Loucy (cell line): ENCODE measurements around the gene R3HDM1.

Experiments
- H2AFZ ChIP-seq: fragments of 200-600 bp; sonication (generic); 2 replicates; pipeline ENCODE4 v1.6.0; 2016; ENCODE audit warnings: antibody characterized with exemption, mild to moderate bottlenecking, low read length, moderate library complexity
- H3F3A ChIP-seq: fragments of 200-600 bp; 2 replicates; pipeline ENCODE4 v1.6.0; 2016; ENCODE audit warnings: antibody characterized with exemption, low read depth, mild to moderate bottlenecking
- H3K27me3 ChIP-seq: fragments of 200-600 bp; sonication (generic); 2 replicates; pipeline ENCODE4 v1.6.1; 2014; ENCODE audit warnings: low read length, mild to moderate bottlenecking; ENCODE audit not compliant: insufficient read depth, poor library complexity, severe bottlenecking
- H3K36me3 ChIP-seq: fragments of 200-600 bp; sonication (generic); 2 replicates; pipeline ENCODE4 v1.6.1; 2016; ENCODE audit warnings: low read length; ENCODE audit not compliant: insufficient read depth
- H3K4me1 ChIP-seq: fragments of 200-600 bp; sonication (generic); 2 replicates; pipeline ENCODE4 v1.5.1; 2014; ENCODE audit warnings: low read length, mild to moderate bottlenecking; ENCODE audit not compliant: insufficient read depth, poor library complexity, severe bottlenecking
- H3K4me2 ChIP-seq: fragments of 200-600 bp; sonication (generic); 2 replicates; pipeline ENCODE4 v1.6.0; 2014; ENCODE audit warnings: antibody characterized with exemption, low read length, low read depth, mild to moderate bottlenecking; ENCODE audit not compliant: poor library complexity, severe bottlenecking
- H3K4me3 ChIP-seq: fragments of 200-600 bp; sonication (generic); 2 replicates; pipeline ENCODE4 v1.5.1; 2014; ENCODE audit warnings: low read length, mild to moderate bottlenecking, mixed read lengths; ENCODE audit not compliant: poor library complexity, severe bottlenecking
- H3K79me2 ChIP-seq: fragments of 200-600 bp; sonication (generic); 2 replicates; pipeline ENCODE4 v1.6.1; 2014; ENCODE audit warnings: low read length; ENCODE audit not compliant: insufficient read depth
- H3K9ac ChIP-seq: fragments of 200-600 bp; sonication (generic); 2 replicates; pipeline ENCODE4 v1.6.0; 2014; ENCODE audit warnings: mild to moderate bottlenecking, low read depth, low read length, moderate library complexity; ENCODE audit not compliant: poor library complexity, severe bottlenecking
- H3K9me2 ChIP-seq: fragments of 200-600 bp; sonication (generic); replicated peaks from 2 replicates; pipeline ENCODE4 v1.6.1; 2016; ENCODE audit warnings: low read depth, low read length, mixed read lengths
- H3K9me3 ChIP-seq: fragments of 200-600 bp; sonication (generic); 2 replicates; pipeline ENCODE4 v1.6.1; 2014; ENCODE audit warnings: mild to moderate bottlenecking, antibody characterized with exemption, low read length, low read depth; ENCODE audit not compliant: insufficient read depth
- H4K20me1 ChIP-seq: fragments of 200-600 bp; sonication (generic); 2 replicates; pipeline ENCODE4 v1.6.0; 2014; ENCODE audit warnings: antibody characterized with exemption, low read length, mild to moderate bottlenecking; ENCODE audit not compliant: insufficient read depth, poor library complexity, severe bottlenecking
- CTCF ChIP-seq: fragments of 200-600 bp; sonication (generic); conservative IDR thresholded peaks from 2 replicates; pipeline ENCODE4 v1.5.1; 2014; ENCODE audit warnings: mild to moderate bottlenecking, antibody characterized with exemption, low read length
- EZH2phosphoT487 ChIP-seq: fragments of 200-600 bp; IDR thresholded peaks from 2 replicates; pipeline ENCODE4 v1.6.1; 2018; ENCODE audit warnings: antibody characterized with exemption, mild to moderate bottlenecking, moderate library complexity, borderline replicate concordance

Gene R3HDM1

DNA sequence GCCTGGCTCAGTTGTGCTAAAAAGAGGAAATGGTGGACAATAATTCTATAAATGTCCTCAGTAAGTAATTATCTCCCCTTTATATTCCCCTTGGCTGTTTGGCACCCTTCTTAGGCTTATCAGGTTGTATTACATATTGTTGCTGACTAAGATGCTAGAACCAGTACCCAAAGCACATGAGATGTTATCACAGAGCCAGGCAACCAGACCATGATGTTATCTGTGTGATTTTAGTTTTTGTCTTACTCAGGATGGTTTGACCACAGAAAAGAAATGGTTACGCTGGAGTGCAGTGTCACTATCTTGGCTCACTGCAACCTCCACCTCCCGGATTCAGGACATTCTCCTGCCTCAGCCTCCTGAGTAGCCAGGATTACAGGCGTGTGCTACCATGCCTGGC is 15.2 kb downstream of the R3HDM1 start:
- H3K36me3 ChIP-seq = no peaks in the 10 kb centered on the region
- no peaks in the 10 kb centered on the region for H3F3A ChIP-seq
- TF ChIP-seq EZH2phosphoT487 (no peak), CTCF (no peak)
- H3K4me3 ChIP-seq = no peak overlapping the region
- H4K20me1 ChIP-seq = peaks cover 13% of the 10 kb centered on the region
- no peaks in the 10 kb centered on the region for H3K9me3 ChIP-seq
- H3K27me3 ChIP-seq = no peaks in the 10 kb centered on the region
- no peak overlapping the region for H3K4me2 ChIP-seq
- H3K9ac ChIP-seq = no peak overlapping the region
- H3K4me1 ChIP-seq = peaks cover 14% of the 10 kb centered on the region
- peaks cover 90% of the 10 kb centered on the region for H3K79me2 ChIP-seq
- no peaks in the 10 kb centered on the region for H3K9me2 ChIP-seq
- H2AFZ ChIP-seq = no peak overlapping the region

DNA sequence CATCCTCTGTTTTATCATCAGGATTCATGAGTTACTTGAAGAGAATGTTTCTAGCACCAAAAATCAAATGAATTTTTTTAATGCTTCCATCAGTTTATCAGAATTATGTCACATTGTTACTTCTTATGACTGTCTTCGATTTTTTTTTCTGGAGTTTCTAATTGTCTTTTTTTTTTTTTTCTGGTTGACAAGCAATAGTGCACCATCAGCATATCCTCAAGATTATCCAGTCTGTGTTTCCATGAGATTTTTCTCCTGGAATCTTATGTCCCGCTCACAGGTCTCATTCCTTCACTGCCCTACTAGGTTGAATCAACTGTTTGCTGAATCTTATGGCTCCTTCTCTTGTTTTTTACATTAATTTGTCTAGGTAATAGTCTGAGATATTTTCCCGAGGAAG is 16.0 kb downstream of the R3HDM1 start:
- H3K9me3 ChIP-seq = no peaks in the 10 kb centered on the region
- no peaks in the 10 kb centered on the region for H3K27me3 ChIP-seq
- peaks cover 14% of the 10 kb centered on the region for H3K4me1 ChIP-seq
- H3K9ac ChIP-seq = no peak overlapping the region
- no peak overlapping the region for H3K4me2 ChIP-seq
- H3K4me3 ChIP-seq = no peak overlapping the region
- TF ChIP-seq CTCF = no peak
- no peak for TF ChIP-seq EZH2phosphoT487
- peaks cover 12% of the 10 kb centered on the region for H4K20me1 ChIP-seq
- H3K79me2 ChIP-seq = peaks cover 91% of the 10 kb centered on the region
- H3K9me2 ChIP-seq = no peaks in the 10 kb centered on the region
- no peaks in the 10 kb centered on the region for H3K36me3 ChIP-seq
- H2AFZ ChIP-seq = no peak overlapping the region
- H3F3A ChIP-seq = no peaks in the 10 kb centered on the region

GRCh38 chr2:135551356-135551755 is 20.1 kb downstream of the R3HDM1 start:
- Histone ChIP-seq H2AFZ (no peak overlapping the region), H4K20me1 (peaks cover 18% of the 10 kb centered on the region), H3K4me1 (peaks cover 5% of the 10 kb centered on the region), H3K4me2 (no peak overlapping the region), H3K9ac (no peak overlapping the region), H3K27me3 (no peaks in the 10 kb centered on the region), H3K36me3 (no peaks in the 10 kb centered on the region), H3K4me3 (no peak overlapping the region), H3K9me2 (no peaks in the 10 kb centered on the region), H3K9me3 (no peaks in the 10 kb centered on the region), H3F3A (no peaks in the 10 kb centered on the region), H3K79me2 (peaks cover 92% of the 10 kb centered on the region)
- TF ChIP-seq CTCF (no peak), EZH2phosphoT487 (no peak)
